Gastrocnemius medialis (tissue), 4 donors: ENCODE data around the gene ZBED4. TPM values are rescaled to one million over a fixed set of nuclear protein-coding genes. Genes with fewer than 3 reads are reported as not detected.
"Not testable (repeated sequence)": the region's sequence is repeated elsewhere in the genome, so short reads cannot be mapped to it uniquely, and the experiment has no call there.

Experiments
- ATAC-seq, 2 donors: fragments of 150-250 bp; one replicate each; pipeline ENCODE4 v1.9.1; 2016
- DNase-seq, 2 donors: peaks; one replicate each; pipeline ENCODE4 v3.0.0-alpha.2; 2019
- H3K27ac ChIP-seq, 4 donors: fragments of 200-600 bp; sonication (generic); 1 replicate in 1 of 4; 2 replicates in 3 of 4; pipeline ENCODE4 v1.5.1; 2016 to 2018; ENCODE audit warnings: mild to moderate bottlenecking in 2 of 4, moderate library complexity in 1 of 4
- H3K27me3 ChIP-seq, 3 donors: fragments of 200-600 bp; sonication (generic) in 2 of 3; 1 replicate in 1 of 3; 2 replicates in 2 of 3; pipeline versions ENCODE4 v1.5.1 to v1.6.0; 2016 to 2019; ENCODE audit warnings: mild to moderate bottlenecking in 1 of 3, moderate library complexity in 1 of 3
- H3K36me3 ChIP-seq, 2 donors: fragments of 200-600 bp; sonication (generic) in 1 of 2; one replicate each; pipeline ENCODE4 v1.5.1; 2017 to 2018
- H3K4me1 ChIP-seq, 2 donors: fragments of 200-600 bp; sonication (generic) in 1 of 2; one replicate each; pipeline ENCODE4 v1.5.1; 2016 to 2017; ENCODE audit warnings: mild to moderate bottlenecking in 2 of 2
- H3K4me3 ChIP-seq, 4 donors: fragments of 200-600 bp; sonication (generic) in 3 of 4; 1 replicate in 1 of 4; 2 replicates in 3 of 4; pipeline ENCODE4 v1.5.1; 2016 to 2019; ENCODE audit warnings: mild to moderate bottlenecking in 2 of 4
- H3K9me3 ChIP-seq, 3 donors: fragments of 200-600 bp; sonication (generic) in 2 of 3; 1 replicate in 1 of 3; 2 replicates in 2 of 3; pipeline ENCODE4 v1.5.1; 2016 to 2019
- POLR2A ChIP-seq, 2 donors: fragments of 450-650 bp; IDR thresholded peaks; one replicate each; pipeline ENCODE4 v1.6.1; 2017; ENCODE audit warnings: antibody characterized with exemption in 2 of 2, mild to moderate bottlenecking in 2 of 2, moderate library complexity in 2 of 2
- in situ Hi-C, 4 donors: fragments of 200-750 bp; cut with MboI; loops; one replicate each; pipeline versions ENCODE4 v1.15.0 to v1.8.0; 2017; ENCODE audit warnings: low sequenced_read_pairs in 4 of 4
- intact Hi-C: fragments of 100-400 bp; cut with DNase I; formaldehyde crosslinking; loops from one replicate; pipeline ENCODE4 v1.15.1; 2023; ENCODE audit warnings: low total_unique reads
- total RNA-seq, 4 donors: library from RNA; depleted of rRNA; stranded (reverse); fragments of >200 nt; gene quantifications; one replicate each; pipeline versions ENCODE4 v1.1.0 to v1.2.3, GENCODE V29; 2016
- TF ChIP-seq, protein P1 (sequence below), 5 experiments: fragments of 450-650 bp in 3 of 5; fragments of 200-600 bp in 2 of 5; sonication (generic) in 2 of 5; IDR thresholded peaks in 4 of 5; conservative IDR thresholded peaks in 1 of 5; 1 replicate in 4 of 5; 2 replicates in 1 of 5; pipeline ENCODE4 v1.5.1; 2016 to 2019; ENCODE audit warnings: antibody characterized with exemption in 5 of 5, mild to moderate bottlenecking in 3 of 5, moderate library complexity in 3 of 5

Gene ZBED4
- total RNA-seq, 4 donors from 2014 or later, result 6.7 to 8.4 (median 7.5) TPM

DNA sequence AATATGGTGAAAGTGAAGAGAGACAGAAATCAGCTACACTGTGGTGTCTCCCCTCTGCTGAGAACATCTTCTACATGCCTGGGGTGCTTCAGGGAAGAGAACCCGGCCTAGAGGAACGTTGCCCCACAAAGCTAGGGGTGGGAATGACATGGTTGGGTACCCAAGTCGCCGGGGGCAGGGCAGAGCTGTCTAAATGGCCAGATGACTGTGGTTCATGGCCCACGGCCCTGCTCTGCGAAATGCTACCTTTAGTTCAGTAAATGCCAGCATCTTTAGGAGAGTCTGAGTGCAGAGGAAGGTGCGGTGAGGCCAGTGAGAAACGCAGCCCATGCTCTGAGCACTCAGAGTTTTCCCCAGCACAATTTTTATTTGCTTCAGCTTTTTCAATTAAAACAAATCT is 38.8 kb upstream of the ZBED4 start:
- Histone ChIP-seq H3K36me3 (peaks cover 0 to 22% of the 10 kb centered on the region in 2 donors), H3K27ac (no peak overlapping the region)

DNA sequence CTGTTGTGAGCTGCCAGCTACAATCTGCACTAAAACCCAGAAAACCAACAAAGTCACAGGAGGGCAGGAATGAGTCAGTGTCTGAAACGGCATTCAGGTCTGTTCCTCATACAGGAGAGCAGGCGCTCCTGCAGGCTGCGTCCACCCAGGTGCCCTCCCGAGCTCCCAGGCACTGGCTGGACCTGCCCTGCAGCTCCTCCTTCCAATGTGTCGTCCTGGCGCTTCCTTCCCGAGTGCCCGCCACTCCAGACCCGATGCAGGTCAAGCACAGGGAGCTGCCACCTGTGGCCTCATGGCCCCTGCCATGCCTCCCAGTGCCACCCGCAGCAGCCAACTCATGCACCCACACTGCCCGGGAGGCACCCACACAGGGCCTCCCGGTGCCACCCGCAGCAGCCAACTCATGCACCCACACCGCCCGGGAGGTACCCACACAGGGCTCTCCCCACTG is 38.0 kb upstream of the ZBED4 start:
- H3K36me3 ChIP-seq, result peaks cover 0 to 22% of the 10 kb centered on the region in 2 donors

More for the DNA sequence above, 38.8 kb upstream of the ZBED4 start:
- Histone ChIP-seq H3K4me3 (no peak overlapping the region), H3K4me1 (peaks cover 19 to 24% of the 10 kb centered on the region in 2 donors), H3K9me3 (no peaks in the 10 kb centered on the region), H3K27me3 (no peaks in the 10 kb centered on the region)
- DNase-seq (no peak), ATAC-seq (no peak)
- TF ChIP-seq, protein P1, sequence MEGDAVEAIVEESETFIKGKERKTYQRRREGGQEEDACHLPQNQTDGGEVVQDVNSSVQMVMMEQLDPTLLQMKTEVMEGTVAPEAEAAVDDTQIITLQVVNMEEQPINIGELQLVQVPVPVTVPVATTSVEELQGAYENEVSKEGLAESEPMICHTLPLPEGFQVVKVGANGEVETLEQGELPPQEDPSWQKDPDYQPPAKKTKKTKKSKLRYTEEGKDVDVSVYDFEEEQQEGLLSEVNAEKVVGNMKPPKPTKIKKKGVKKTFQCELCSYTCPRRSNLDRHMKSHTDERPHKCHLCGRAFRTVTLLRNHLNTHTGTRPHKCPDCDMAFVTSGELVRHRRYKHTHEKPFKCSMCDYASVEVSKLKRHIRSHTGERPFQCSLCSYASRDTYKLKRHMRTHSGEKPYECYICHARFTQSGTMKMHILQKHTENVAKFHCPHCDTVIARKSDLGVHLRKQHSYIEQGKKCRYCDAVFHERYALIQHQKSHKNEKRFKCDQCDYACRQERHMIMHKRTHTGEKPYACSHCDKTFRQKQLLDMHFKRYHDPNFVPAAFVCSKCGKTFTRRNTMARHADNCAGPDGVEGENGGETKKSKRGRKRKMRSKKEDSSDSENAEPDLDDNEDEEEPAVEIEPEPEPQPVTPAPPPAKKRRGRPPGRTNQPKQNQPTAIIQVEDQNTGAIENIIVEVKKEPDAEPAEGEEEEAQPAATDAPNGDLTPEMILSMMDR (IDR thresholded peaks at IDR 0.05 in 4 of 5, conservative IDR thresholded peaks at IDR 0.05 in 1 of 5), result no peak
- TF ChIP-seq POLR2A (IDR thresholded peaks at IDR 0.05), result no peak
- intact Hi-C loops, result no loop called here
- in situ Hi-C loops, result no loop called here

GRCh38 chr22:49817359-49817758 is 36.3 kb upstream of the ZBED4 start:
- no peak for ATAC-seq
- H3K4me3 ChIP-seq, result no peak overlapping the region
- peaks cover 18 to 39% of the 10 kb centered on the region in 2 donors for H3K4me1 ChIP-seq
- H3K27ac ChIP-seq, result no peak overlapping the region
- intact Hi-C loops (no loop called here), in situ Hi-C loops (no loop called here)
- peaks cover 0 to 35% of the 10 kb centered on the region in 2 donors for H3K36me3 ChIP-seq
- H3K9me3 ChIP-seq, result no peaks in the 10 kb centered on the region
- TF ChIP-seq, protein P1 (IDR thresholded peaks at IDR 0.05 in 4 of 5, conservative IDR thresholded peaks at IDR 0.05 in 1 of 5), result no peak
- TF ChIP-seq POLR2A (IDR thresholded peaks at IDR 0.05), result no peak
- H3K27me3 ChIP-seq, result no peaks in the 10 kb centered on the region
- DNase-seq, result no peak

More for the DNA sequence above, 38.0 kb upstream of the ZBED4 start:
- H3K27me3 ChIP-seq, result no peaks in the 10 kb centered on the region
- ATAC-seq, result no peak
- no peak for DNase-seq
- H3K27ac ChIP-seq, result no peak overlapping the region
- no peaks in the 10 kb centered on the region for H3K9me3 ChIP-seq
- H3K4me1 ChIP-seq, result peaks cover 11 to 23% of the 10 kb centered on the region in 2 donors
- H3K4me3 ChIP-seq, result no peak overlapping the region
- in situ Hi-C loops (no loop called here), intact Hi-C loops (no loop called here)
- no peak for TF ChIP-seq POLR2A (IDR thresholded peaks at IDR 0.05)
- TF ChIP-seq, protein P1 (IDR thresholded peaks at IDR 0.05 in 4 of 5, conservative IDR thresholded peaks at IDR 0.05 in 1 of 5), result no peak

- in situ Hi-C loops (no loop called here), intact Hi-C loops (no loop called here)
- peaks cover 31 to 53% of the 10 kb centered on the region in 2 donors for H3K4me1 ChIP-seq
- H3K4me3 ChIP-seq, result no peak overlapping the region
- TF ChIP-seq POLR2A (IDR thresholded peaks at IDR 0.05), result no peak
- TF ChIP-seq, protein P1 (IDR thresholded peaks at IDR 0.05 in 4 of 5, conservative IDR thresholded peaks at IDR 0.05 in 1 of 5), result no peak
- ATAC-seq (peak in 1 of 2 donors; percentile 37), DNase-seq (no peak)
- H3K27me3 ChIP-seq, result no peaks in the 10 kb centered on the region
- no peaks in the 10 kb centered on the region for H3K9me3 ChIP-seq
- peak overlapping the region in 1 of 4 donors; percentile 5 for H3K27ac ChIP-seq
- H3K36me3 ChIP-seq, result peaks cover 3 to 53% of the 10 kb centered on the region in 2 donors
Measured at GRCh38 chr22:49820984-49821383, 32.7 kb upstream of the ZBED4 start.

DNA sequence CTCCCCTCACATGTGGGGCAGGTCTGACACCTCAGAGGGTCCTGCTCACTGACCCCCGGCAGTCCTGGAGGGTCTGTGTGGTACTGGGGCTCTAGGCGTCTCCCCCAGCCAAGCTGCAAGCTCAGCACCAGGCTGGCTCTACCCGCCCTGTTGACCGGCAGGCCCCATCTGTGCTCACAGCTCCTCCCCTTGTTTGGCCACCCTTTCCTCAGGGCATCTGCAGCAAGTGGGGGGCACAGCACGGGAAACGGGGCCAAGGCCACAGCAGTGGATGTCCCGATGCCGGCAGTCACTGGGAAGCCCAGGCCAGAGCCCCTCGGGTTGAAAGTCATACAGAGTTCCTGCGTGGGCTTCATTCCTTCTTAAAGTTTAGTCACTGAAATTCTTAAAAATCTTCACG is 31.9 kb upstream of the ZBED4 start:
- H3K4me1 ChIP-seq, result peaks cover 29 to 54% of the 10 kb centered on the region in 2 donors
- H3K27me3 ChIP-seq, DNase-seq, H3K9me3 ChIP-seq, intact Hi-C loops, in situ Hi-C loops, H3K4me3 ChIP-seq, ATAC-seq: not testable (repeated sequence)
- peaks cover 3 to 53% of the 10 kb centered on the region in 2 donors for H3K36me3 ChIP-seq
- H3K27ac ChIP-seq, result peak overlapping the region in 1 of 4 donors; percentile 5
